HG03439 (cell line): ENCODE measurements around the gene GPR108.

Source experiments
- ATAC-seq: cut with Tn5 transposase; IDR thresholded peaks from one replicate; pipeline ENCODE4 v1.9.1; 2021; ENCODE audit warnings: mild to moderate bottlenecking, moderate library complexity; ENCODE audit not compliant: unreplicated experiment

Gene GPR108

DNA sequence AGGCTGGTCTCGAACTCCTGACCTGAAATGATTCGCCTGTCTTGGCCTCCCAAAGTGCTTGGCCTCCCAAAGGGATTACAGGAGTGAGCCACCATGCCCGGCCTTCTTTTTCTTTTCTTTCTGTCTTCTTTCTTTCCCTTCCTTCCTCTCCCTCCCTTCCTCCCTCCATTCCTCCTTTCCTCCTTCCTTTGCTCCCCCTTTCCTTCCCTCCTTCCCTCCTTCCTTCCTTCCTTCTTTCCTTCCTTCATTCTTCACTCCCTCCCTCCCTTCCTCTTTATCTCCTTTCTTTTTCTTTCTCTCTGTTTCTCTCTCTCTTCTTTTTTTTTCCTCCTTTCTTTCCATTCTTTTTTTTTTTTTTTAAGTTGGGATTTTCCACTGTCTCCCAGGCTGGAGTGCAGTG is 29.0 kb downstream of the GPR108 start:
- ATAC-seq: no peak

DNA sequence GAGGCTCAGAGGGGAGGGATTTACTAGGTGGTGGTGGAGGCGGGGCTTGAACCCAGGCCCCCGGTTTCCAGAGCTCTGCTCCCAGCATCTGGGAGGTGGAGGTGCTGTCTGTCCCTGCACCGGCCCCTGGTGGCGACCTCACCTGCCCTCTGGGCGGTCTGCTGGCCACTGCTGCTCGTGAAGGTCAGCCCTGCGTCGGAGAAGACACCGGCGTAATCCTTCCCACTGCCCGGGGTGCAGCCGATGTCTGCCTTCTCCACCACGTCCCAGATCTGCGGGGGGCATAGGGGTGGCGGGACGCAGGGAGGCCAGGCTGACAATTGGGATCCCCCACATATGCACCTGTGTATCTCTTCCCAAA is 29.7 kb downstream of the GPR108 start:
- ATAC-seq: no peak

DNA sequence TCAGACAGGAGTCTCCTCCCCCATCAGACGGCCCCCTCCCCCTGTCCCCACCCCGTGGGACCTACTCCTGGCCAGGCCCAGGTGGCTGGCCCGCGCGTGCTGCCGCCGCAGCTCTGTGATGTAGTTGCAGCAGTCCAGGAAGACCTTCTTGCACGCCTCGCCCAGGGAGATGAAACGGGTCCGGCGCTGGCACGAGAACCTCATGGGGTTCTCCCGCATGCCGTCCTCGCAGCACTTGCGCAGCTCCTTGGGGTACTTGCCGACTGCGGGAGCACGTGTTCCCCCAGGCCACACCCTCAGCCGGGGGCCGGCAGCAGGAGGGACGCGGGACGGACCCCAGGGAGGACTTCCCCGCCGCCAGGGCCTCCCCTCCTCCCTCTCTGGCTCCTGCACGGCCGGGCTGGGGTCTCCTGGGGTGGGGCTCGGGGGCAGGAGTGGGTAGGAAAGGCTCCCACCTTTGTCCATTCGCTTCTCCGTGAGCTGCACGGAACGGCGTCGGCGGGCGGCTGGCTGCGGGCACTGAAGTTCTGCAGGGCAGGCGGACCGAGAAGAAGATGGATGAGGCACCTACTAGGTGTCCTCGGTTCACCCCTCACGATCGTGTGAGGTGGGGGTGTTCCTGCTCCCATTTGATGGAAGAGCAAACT is 30.2 kb downstream of the GPR108 start:
- ATAC-seq: no peak

DNA sequence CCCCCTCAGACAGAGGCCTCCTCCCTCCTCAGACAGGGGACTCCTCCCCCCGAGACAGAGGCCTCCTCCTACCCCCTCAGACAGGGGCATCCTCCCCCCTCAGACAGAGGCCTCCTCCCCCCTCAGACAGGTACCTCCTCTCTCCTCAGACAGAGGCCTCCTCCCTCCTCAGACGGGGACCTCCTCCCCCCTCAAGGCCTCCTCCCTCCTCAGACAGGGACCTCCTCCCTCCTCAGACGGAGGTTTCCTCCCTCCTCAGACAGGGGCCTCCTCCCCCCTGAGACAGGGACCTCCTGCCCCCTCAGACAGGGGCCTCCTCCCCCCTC is 30.8 kb downstream of the GPR108 start:
- ATAC-seq: no peak

DNA sequence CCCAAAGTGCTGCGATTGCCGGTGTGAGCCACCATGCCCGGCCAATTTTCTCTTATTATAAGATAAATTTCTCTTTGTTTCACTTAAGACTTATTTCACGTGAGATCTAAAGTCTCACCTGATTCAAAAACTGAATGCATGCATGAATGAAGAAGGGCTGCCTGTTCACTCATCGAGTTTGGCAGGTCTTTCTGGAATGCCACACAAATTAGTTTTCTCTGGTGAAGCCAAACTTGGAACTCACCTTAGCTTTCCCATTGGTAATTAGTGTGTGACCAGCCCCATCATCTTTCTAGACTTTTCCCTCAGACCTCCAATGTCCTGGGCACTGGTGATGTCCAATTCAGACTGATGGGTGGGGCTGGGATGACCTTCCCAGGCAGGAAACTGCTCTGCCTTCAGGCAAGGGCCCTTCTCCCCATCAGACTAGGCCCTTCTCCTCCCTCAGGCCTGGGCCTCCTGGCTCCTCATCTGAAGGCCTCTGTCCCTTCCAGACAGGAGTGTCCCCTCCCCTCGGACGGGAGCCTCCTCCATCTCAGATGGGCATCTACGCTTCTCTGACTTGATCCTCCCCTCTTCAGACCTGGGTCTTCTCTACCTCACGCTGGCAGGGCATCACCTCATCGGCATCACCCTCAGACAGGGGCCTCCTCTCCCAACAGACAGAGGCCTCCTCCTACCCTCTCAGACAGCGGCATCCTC is 31.3 kb downstream of the GPR108 start:
- no peak for ATAC-seq

DNA sequence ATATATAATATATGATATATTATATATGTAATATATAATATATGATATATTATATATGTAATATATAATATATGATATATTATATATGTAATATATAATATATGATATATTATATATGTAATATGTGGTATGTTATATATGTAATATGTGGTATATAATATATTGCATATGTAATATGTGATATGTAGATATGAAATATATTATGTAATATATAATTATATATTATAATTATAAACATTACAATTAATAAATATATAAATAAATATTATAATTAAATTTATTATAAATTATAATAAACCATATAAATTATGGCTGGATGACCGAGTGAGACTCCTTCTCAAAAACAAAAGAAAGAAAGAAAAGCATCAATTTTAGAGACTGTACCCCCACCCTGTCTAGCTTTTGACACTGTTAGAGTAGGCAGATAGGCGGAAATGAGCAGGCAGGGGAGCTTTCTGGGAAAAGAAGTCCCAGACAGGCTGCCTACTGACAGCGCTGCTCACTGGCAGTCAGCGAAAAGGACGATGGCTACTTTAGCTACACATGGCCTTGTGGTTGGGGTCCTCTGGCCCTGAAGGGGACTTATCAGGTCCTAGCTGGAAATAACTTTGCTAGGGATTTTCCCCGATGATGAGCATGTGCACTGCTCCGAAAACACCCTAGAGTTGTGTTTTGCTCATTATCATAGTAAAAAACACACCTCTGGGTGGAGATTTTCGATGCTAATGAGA is 36.6 kb downstream of the GPR108 start:
- ATAC-seq: no peak

DNA sequence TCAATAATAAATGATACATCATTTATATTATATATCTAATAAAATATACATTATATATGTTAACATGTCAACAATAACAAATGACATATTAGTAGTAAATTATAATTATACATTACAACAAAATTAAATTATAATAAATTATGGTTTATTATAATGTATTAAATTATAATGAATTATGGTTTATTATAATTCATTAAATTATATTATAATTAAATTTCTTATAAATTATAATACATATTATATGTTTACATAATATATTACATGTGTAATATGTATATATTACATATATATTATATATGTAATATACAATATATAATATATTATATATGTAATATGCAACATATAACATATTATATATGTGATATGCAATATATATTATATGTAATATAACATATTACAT is 37.4 kb downstream of the GPR108 start:
- ATAC-seq: no peak

DNA sequence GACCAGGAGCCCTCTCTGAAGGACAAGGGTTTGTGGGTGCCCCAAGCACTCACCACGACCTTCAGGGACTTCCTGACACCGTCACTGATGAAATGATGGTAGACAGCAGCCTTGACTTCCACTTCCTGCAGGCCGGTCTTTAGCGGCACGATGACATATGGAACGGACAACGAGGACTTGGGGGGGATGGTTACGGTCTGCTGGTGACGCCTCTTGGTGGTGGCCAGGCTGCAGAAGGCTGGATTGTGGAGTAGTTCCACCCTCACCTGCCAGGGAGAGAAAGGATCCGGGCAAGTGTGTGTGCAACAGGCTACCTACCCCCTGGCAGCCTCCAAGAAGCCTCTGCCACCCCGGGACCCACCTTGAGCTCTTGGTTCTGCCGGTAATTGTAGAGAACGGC is 40.1 kb downstream of the GPR108 start:
- no peak for ATAC-seq

DNA sequence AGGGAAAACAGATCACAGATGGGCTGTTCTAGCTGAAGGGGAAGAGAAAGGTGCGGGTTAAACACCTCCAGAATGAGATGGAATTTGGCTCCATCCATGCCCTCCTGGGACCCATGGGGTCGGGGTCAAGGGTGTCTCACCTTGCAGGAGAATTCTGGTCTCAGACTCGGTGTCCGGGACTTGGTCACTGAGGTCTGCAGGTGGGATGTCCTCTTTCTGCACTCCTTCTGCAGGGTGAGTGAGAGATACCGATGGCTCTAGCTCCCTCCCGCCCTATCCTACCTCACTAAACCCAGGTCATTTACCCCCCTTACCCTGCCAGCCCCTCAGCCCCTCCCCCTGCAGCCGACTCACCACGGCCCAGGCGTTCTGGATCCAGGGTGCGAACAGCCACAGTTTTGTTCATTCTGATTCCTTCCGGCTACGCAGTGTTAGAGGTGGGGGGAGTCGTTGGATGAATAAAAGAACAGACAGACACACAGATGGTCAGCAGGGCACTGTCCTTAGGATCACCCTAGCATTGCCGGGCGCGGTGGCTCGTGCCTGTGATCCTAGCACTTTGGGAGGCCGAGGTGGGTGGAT is 41.0 kb downstream of the GPR108 start:
- no peak for ATAC-seq

DNA sequence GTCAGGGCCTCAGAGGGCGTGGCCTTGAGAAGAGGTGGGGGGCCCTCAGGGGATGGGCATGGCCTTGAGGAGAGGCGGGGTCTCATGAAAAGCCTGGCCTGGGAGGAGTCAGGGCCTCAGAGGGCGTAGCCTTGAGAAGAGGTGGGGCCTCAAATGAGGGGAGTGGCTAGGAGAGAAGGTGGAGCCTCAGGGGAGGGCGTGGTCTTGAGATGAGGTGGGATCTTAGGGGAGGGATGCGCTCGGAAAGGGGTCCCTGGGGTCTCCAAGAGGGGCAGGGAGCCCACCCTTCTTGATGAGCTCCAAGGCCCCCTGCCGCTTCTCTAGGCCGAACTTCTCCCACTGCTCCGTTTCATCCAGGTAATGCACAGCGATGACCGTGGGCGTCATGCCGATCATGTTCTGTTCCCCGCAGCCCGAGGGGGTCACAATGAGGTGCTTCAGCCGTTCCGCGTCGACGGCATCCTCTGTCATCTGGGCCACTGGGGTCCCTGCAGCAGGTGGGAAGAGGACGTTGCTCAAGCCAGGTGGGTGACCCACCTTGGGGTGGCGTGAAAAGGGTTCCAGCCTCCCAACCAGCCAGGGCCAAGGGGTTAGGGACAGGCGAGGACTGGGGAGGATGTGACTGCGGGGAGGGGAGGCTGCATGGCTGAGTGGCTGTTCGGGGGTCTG is 43.1 kb downstream of the GPR108 start:
- no peak for ATAC-seq

DNA sequence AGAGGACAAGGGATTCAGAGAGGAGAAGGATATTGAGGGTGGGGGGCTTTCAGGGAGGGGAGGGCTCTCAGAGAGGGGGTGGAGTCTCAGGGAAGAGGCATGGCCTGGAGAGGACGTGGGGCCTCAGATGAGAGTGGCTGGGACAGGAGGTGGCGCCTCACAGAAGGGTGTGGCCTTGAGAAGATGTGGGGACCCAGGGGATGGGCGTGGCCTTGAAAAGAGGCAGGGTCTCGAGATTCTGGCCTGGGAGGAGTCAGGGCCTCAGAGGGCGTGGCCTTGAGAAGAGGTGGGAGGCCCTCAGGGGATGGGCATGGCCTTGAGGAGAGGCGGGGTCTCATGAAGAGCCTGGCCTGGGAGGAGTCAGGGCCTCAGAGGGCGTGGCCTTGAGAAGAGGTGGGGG is 43.7 kb downstream of the GPR108 start:
- ATAC-seq: no peak

DNA sequence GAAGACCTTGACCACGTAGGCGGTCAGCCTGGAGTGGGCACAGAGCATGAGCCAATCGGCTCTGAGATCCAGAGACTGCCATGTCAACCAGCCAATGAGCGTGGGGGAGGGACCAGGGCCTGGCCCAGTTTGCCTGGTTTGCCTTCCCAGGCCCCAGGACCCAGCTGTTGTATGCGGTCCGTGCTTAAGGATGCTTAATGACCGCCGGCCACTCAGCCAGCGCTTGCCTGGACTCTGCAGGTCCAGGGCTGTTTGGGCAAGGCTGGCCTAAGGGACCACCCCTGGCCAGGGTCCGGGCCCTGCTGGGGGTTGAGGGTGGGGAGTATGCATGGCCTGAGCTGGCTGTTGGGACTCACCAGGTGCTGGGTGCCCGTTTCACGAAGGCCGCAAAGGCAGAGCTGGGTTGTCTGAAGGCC is 44.3 kb downstream of the GPR108 start:
- no peak for ATAC-seq

DNA sequence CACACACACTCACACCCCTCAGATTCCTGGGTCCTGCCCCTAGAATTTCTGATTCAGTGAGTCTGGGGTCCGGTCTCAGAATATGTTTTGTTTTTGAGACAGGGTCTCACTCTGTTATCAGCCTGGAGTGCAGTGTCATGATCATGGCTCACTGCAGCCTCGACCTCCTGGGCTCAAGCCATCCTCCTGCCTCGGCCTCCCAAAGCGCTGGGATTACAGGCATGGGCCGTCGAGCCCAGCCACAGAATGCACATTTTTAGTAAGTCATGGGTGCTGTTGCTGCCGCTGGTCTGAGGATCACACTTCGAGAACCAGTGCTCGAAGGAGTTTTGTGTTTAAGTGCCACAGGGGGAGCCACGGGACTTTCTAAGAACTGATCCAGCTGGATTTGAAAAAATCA is 45.4 kb downstream of the GPR108 start:
- ATAC-seq: no peak

DNA sequence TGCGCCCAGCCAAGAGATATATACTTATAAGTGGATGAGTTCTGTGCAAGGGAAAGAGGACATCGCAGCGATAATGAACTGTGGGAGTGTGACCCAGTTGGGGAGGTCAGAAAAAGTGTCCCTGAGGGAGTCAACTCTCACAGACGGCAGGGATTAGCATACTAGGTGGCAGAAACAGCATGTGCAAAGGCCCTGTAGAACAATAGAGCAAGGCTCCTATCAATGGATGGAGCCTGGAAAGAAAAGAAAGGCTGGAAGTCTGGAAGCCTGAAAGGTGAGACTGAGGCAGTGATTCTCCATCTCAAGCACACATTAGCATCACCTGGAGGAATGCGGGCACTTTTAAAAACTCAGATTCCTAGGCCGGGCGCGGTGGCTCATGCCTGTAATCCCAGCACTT is 46.0 kb downstream of the GPR108 start:
- ATAC-seq: no peak

DNA sequence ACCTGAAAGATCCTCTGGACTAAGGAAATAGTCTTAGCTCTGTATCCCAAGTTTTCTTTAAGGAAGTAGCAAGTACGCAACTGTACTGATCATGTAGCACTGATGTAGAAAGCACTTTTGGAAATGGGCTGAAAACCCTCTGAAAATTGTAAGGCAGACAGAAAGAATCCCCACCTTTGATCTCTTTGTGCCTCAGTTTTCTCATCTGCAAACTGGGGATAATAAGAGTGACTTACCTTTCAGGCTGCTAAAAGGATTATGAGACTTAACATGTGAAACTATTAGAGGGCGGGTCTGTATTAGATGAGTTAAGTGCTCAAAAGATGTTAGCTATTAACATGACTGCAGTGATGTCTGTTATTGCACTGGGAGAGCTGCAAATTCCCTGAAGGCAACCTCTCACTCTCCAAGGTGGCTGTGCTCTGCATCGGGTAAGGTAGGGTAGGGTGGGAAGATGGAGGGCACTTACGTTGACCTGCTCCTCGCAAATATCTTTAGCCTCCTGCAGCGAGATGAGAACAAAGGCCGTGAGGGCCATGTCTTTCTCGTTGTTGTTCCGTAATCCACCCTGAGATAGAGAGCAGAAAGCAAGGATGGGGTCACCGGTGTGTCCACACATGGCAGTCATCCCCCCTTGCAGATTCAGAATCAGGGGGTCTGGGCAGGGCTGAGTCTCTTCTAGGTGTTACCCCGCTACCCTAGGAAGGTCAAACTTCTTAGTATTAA is 47.1 kb downstream of the GPR108 start:
- ATAC-seq: no peak

DNA sequence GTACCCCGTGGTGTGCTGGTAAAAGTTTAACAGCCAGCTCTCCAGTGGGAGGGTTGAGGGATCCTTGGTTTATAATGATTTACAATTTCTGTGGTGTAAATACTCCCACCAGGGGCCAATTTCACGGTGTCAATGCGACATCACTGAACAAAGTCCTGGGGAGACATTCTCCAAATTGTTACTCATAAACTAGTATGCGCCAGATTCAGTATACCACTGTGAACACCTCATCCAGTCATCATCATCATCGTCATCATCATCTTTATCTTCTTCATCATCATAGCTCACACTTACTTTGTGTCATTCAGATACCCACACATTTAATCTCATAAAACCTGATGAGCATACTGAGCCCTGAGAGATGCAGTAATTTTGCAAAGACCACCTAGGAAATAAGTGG is 50.3 kb downstream of the GPR108 start:
- no peak for ATAC-seq

DNA sequence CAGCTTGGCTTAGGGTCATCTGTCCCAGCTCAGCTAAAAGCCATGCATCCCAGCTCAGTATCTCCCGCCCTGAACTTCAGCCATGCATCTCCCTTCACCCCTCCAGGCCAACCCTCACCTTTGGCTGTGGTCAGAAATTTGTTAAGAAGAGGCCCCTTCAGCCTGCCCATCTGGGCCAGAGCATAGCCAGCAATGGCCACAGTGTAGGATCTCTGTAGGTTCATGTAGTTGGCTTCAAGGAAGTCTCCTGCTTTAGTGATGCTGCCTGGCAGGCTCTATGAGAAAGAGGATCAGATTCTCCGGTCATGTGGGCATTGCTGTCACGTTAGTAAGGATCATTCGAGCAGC is 50.8 kb downstream of the GPR108 start:
- no peak for ATAC-seq

DNA sequence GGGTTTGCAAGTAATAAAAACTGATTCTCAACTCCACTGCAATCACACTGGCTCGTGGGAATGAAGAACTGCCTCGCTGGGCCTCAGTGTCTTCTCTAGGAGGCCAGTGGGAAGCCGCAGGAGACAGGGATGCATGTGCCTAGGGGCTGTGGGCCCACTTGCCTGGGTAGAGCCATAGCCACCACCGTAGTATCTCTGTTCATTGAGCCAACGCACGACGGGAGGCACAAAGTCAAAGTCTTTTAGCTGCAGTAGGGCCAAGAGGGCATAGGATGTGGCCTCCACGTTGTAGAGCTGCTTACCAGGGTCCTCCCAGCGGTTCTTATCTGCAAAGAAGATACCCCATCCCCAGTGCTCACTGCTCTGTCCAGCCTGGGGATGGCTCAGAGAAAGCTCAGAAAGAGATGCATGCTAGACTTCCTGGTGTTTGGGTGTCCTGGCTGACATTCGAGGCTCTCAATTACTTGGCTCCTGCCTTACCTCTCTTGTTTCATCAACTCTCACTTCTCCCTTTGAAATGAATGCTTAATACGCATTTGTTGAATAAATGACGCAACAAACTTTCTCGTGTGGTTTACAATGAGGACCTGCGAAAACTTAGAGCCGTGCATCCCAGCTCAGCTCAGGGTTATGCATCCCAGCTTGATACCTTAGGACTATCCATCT is 51.3 kb downstream of the GPR108 start:
- no peak for ATAC-seq

DNA sequence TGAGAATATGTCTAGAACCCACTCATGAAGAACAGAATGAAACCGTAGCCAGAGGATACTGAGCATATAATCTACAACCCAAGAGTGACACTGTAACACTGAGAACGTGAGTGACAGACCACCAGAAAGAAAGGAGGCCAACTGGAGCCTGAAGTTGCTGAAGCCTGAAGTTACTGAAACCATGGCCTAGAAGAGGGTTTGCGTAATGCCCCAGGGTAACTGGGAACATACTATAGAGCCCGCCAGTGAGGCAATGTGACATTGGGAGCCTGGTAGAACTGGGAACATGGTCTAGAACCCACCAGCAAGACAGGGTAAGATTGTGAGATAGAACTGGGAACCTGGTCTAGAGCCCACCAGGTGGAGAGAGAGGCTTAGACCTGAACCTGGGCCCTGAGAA is 51.9 kb downstream of the GPR108 start:
- ATAC-seq: no peak

DNA sequence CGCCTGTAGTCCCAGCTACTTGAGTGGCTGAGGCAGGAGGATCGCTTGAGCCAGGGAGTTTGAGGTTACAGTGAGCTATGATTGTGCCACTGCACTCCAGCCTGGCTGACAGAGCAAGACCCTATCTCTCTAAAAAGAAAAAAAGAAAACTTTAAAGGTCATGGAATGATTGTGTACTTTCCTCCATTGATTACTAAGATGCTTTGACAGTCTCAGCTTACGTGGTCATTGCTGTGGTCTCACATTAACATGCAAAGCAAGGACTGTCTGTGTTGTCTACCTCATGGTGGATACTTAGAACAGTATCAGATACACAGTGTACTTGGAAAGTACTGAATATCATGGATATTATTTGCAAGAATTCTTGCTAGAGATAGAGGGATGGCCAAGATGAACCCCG is 53.4 kb downstream of the GPR108 start:
- no peak for ATAC-seq
